IPS-NIHi7 (cell line): Measurements from ENCODE around the gene DCDC1.
A peak's percentile ranks its signal among the peaks of the same experiment; 100 is the strongest.
"Not testable (repeated sequence)": the region's sequence is repeated elsewhere in the genome, so short reads cannot be mapped to it uniquely, and the experiment has no call there.

ENCODE experiments used
- DNase-seq: peaks from one replicate; pipeline ENCODE4 v3.0.0; 2012; ENCODE audit warnings: mixed read lengths; ENCODE audit errors: extremely low spot score

The DCDC1 gene

GRCh38 chr11:31328697-31329096 lies 40.8 kb downstream of the DCDC1 start:
- no peak for DNase-seq

DNA sequence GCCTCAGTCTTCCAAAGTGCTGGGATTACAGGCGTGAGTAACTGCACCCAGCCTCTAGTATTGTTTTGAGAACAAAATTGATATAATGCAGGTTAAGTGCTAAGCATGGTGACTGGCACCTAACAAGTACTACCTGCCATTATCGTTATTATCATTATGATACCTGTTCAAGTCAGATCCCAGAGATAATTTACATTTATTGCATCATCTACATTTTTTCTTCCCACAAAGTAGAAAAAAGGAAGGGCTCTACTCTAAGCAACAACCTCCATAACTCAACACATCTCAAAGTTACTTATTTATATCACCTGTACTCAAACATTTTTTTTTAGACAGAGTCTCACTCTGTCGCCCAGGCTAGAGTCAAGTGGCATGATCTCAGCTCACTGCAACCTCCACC lies 42.1 kb downstream of the DCDC1 start:
- DNase-seq: no peak

- no peak for DNase-seq
Observed at GRCh38 chr11:31326470-31327148, 42.9 kb downstream of the DCDC1 start.

GRCh38 chr11:31325160-31325559 lies 44.4 kb downstream of the DCDC1 start:
- DNase-seq: no peak

GRCh38 chr11:31323145-31323544 lies 46.4 kb downstream of the DCDC1 start:
- no peak for DNase-seq

DNA sequence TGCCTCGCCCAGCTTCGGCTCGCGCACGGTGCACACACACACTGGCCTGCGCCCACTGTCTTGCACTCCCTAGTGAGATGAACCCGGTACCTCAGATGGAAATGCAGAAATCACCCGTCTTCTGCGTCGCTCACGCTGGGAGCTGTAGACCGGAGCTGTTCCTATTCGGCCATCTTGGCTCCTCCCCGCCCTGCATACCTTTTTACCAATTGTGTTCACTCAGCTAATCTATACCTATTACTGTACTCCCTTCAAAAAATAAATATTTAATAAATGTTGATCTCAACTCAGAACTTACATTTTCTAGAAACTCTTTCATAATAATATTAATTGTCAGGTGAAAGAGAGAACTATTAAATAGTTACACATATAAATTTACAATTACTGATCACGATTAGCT lies 48.0 kb downstream of the DCDC1 start:
- DNase-seq: not testable (repeated sequence)

GRCh38 chr11:31303644-31304180 lies 65.8 kb downstream of the DCDC1 start:
- DNase-seq: no peak

DNA sequence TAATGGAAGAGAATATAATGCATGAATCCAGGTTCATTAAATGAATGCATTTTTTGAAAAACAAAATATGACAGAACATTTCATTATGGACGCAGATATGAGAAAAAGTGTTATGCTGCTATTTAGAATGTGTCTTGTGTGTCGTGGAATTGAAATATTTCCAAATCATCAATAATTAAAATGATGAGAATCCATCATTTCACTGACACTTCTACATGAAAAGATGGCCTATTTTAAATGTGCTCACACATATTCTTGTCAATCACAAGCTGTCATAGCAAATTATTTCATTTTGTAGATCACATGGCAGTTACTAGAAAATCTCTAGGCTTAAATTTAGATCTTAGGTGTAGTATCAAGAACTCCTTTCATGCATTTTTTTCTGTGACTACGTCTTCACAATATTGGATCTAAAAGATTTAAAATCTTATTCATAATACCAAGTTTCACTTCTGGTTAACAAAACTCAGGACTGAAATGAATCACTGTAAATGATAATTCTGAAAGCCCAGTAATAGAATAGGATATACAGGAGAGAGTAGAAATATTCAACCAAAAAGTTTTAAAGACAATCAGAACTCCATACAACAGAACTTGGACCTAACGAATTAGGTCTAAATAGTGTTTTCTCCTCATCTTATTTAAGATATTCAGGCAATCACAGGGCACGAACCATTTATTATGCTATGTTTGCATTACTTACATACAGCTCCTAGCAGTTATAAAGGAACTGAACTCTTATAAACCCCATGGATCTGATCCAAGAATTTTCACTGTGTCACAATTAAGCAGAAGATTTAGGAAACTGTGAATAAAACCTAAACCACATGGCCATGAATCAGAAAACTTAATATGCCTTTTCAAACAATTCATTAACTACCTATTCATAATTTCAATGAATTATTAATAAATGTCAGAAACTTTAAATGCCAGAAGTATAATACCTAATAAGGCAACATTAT lies 67.7 kb downstream of the DCDC1 start:
- no peak for DNase-seq

- no peak for DNase-seq
Observed at GRCh38 chr11:31295308-31295707, 74.2 kb downstream of the DCDC1 start.

DNA sequence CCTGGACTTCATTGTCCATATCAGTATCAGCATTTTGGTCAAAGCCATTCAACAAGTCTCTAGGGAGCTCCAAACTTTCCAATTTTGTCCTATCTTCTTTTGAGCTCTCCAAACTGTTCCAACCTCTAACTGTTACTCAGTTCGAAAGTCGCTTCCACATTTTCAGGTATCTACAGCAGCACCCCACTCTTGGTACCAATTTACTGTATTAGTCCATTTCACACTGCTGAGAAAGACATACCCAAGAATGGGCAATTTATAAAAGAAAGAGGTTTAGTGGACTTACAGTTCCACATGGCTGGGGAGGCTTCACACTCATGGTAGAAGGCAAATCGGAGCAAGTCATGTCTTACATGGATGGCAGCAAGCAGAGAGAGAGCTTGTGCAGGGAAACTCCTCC lies 96.0 kb downstream of the DCDC1 start:
- DNase-seq: not testable (repeated sequence)

GRCh38 chr11:31267720-31268119 lies 101.8 kb downstream of the DCDC1 start:
- DNase-seq: no peak

DNA sequence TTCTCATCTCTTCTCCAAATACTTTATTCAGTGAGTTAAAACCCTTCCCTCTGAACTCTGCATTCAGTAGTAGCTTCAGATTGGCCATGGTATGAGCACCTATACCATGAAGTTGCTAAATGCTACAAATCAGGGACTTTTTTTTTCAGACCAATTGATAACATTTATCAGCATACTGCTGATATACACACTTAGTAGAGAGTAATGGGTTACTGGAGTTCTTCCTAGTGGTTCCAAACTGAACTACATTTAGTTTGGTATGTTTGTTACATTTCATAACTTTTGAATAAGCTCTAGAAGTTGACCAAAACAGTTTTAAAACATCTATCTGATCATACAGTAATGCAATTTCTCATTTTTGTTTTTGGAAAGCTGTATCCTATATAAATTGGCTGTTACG lies 104.7 kb downstream of the DCDC1 start:
- DNase-seq: no peak

GRCh38 chr11:31262761-31263160 lies 106.8 kb downstream of the DCDC1 start:
- DNase-seq: no peak

DNA sequence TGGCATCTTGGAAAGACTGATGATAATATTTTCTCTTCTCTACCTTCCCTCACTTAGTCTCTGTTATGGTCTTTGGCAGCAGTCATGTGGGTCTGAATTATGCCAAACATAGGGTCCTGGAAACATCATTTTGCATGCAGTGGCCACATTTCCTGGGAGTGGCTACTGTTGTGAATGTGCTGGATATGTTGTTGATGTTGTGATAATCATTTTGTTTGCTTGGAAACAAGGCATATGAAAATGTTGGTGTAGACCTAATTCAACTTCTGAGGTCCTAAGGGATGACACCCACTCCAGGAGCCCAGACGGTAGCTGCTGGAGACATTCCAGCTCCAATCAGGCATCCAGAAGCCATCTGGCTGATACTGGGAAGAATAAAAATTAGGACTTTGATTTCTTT lies 109.7 kb downstream of the DCDC1 start:
- no peak for DNase-seq

DNA sequence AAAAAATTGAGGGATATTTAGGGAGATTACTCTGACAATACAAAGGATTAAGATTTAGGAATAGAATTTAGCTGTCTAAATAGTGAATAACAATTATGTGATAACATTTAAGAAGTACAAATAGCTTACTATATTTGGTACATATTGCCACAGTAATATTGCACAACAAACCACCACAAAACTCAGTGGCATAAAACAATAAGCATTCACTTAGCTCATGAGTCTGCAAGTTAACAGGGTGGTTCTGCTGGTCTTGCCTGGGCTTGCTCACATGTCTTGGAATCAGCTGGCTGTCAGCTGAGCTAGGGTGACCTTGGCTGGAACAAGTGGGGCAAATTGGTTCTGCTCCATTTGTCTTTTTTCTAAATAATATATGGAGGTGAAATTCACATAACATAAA lies 115.1 kb downstream of the DCDC1 start:
- no peak for DNase-seq

- no peak for DNase-seq
Observed at GRCh38 chr11:31248768-31249167, 120.8 kb downstream of the DCDC1 start.

DNA sequence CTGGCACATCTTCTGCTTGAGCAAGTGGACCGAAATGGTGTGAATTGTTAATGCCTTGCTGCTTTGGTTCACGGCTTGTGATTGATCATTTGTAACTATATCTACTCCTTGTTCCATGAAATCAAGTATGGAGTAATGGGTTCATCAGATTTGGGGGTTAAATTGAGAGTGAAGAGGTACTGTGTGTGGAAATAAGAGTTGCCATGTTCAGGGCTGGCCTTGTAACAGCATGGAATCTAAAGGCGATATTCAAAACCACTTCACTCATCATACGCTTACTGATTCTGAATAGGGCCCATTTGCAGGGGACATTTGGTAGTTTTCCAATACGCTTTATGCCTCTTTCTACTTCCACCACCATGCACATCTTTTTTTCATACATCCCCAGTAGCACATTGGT lies 122.2 kb downstream of the DCDC1 start:
- DNase-seq: no peak

DNA sequence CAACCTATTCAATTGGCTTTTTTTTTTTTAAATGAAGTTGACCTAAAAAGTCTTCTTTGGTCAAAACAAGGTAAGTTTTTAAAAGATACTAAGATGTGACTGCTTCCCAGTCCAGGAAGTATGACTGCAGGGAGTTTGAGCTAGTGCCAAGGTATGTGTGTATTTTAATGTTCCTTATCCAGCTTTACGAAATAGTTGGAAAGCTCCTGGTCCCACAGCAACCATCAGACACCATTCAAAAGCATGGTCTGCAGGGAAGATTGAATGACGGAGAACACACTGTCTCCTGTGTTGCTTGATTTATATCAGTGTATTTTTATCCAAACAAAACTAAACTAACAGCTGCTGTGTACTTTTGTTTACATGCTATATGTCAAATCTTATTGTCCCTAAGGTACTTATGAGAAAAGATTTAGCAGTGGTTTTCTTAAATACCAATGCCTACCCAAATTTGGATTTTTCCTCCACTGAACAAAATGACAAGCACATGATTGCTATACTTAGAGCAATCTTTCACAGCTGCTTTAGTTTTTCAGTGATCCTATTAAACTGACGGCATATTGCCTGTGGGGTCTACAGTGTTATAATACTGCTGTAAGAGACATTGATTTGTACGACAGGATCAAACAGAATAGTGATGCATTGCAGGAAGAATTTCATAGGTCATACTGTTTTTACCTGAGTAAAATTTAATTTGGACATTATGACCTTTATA lies 122.9 kb downstream of the DCDC1 start:
- DNase-seq: no peak

- no peak for DNase-seq
Observed at GRCh38 chr11:31243706-31244105, 125.8 kb downstream of the DCDC1 start.

GRCh38 chr11:31240340-31240904 lies 129.1 kb downstream of the DCDC1 start:
- peak; percentile 23 for DNase-seq

GRCh38 chr11:31237819-31238760 lies 131.4 kb downstream of the DCDC1 start:
- peak; percentile 15 for DNase-seq
